ENCODE measurements around the gene LHX4.

The LHX4 gene

DNA sequence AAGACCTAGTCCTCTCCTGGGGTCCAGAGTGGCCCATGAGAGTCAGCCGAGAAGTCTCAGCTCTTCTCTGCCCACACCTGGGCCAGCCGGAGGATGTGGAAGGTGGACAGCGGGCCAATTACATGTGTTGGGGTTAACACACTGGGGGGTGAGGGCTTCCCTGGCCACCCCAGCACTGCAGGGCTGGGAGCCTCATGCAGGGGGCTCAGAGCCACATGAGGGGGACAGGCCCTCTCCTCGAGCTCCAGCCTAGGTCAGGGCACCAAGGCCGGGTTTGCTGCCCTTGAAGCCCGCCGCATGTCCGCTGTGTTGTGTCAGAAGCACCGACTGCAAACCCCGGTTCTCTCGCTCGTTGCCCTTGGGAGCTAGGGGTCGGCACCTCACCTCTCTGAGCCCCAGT lies 30.5 kb downstream of the LHX4 start:
- no peak for DNase-seq

DNA sequence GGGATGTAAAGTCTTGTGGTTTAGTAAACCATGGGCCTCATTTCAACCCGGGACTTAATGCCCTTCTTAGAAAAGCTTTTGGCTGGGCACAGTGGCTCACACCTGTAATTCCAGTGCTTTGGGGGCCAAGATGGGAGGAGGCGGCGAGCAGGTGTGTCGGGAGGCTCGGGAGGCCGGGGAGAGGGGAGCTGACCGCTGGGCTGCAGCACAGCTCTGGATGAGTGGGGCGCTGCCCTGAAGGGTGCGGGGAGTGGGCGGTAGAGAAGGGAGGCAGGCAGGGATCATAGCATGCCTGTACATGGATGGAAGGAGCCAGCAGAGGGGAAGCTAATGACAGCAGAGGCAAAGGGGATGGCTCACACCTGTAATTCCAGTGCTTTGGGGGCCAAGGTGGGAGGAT lies 31.0 kb downstream of the LHX4 start:
- DNase-seq = no peak

- no peak for DNase-seq
Measured at GRCh38 chr1:180261524-180262155, 31.6 kb downstream of the LHX4 start.

DNA sequence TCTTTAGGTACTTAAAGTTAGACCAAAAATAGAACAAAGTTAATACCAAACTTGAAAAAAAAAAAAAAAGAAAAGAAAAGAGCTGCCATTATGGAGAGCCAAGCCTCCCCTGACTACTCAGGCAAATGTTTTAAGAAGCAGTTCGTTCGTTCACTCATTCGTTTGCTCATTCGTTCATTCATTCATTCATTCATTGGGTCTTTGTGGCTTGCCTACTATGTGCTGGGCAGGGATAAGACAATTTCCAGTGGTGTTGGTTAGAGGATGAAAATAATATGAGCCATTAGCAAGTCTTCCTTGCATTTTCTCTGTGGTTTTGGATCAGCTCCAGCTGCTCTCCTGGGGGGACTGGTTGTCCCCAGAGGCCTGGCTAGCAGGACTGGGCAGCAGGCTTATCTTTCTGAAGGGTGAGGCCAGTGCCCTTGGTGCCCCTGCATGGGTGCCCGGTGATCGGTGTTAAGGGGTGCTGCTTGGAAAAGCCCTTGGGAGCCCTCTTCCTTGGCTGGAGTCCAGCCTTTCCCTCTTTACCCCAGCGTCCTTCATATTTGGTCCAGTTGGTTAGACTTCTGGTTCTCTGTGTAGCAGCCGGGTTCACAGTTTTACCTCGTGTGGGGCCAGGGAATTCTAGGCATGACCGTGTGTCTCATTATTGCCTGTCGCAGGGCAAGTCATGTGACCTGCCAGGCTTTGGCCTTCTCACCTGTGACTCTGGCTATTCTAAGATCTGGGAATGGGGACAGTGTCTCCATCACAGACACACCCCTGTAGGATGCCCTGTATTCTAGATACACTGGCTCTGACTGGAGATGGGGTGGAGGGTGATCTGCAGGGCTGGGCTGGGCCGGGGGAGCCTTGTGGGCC lies 32.8 kb downstream of the LHX4 start:
- no peak for DNase-seq

GRCh38 chr1:180264595-180264994 lies 34.5 kb downstream of the LHX4 start:
- no peak for DNase-seq

DNA sequence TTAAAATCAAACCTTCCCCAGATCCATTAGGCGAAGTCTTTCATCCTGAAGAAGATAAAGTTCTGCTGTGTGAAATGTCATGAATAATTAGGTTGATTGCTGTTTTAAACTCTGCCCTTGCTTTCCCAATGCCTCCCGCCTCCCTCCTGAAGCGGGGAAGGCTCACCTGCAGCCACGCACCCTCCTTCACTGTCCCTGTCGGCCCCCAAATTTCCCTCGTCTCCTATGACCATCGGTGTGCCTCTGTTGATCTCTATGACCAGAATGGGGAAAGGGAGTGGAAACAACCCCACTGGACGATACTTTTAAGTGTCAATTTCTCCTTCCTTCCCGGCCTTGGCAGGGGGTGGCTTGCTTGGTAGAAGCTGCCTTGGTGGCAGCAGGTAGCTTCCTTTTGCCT lies 35.1 kb downstream of the LHX4 start:
- DNase-seq = no peak

- no peak for DNase-seq
Measured at GRCh38 chr1:180265871-180266270, 35.8 kb downstream of the LHX4 start.

DNA sequence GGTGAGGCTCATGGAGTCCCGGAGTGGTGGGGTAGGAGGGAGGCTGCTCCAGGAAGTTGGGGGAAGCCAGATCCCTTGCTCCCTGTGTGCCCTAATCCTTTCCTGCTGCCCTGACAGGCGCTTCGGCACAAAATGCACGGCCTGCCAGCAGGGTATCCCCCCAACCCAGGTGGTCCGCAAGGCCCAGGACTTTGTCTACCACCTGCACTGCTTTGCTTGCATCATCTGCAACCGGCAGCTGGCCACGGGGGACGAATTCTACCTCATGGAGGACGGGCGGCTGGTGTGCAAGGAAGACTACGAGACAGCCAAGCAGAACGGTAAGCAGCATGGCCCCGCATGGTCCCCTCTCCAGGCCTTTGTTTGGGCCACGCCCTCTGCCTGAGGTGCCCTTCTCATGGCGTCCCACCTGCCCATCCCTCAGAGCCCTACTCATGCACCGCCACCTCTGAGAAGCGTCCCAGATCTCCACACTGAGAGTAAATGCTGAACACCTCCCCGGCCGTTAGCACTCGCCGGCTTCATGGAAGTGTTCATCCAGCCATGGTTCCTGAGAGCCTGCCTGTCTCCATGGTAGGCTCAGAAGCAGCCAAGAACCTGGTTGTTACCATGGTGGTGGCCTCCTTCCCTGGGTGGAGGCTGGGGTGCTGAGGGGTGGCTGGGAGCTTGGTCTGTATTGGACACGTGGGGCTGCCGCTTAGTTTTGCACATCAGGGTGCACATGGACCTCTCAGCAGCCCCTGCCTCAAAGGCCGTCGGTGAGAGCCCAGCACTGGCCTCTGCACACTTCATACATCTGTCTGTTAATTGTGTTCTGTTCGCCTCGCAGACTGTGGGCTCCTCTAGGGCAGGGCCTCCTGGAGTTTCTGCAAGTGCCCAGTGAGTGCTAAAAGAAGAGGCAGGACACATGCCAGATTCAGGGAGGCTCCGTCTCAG lies 36.5 kb downstream of the LHX4 start:
- no peak for DNase-seq

DNA sequence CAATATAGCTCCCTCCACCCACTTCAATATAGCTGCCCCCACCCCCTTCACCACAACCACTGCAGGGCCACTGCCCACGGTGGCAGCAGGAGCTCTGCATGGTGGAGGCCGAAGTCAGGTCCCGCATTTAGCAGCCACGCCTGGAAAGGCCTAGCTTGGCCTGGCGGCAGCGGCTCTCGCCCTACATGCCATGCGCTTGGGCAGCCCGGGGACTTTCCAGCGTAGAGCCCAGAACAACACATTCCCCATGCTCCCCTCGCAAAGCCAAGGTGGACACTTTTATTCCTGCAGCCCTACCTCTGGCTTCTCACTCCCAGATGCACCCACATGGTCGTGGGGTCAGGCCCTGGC lies 37.1 kb downstream of the LHX4 start:
- DNase-seq = no peak

DNA sequence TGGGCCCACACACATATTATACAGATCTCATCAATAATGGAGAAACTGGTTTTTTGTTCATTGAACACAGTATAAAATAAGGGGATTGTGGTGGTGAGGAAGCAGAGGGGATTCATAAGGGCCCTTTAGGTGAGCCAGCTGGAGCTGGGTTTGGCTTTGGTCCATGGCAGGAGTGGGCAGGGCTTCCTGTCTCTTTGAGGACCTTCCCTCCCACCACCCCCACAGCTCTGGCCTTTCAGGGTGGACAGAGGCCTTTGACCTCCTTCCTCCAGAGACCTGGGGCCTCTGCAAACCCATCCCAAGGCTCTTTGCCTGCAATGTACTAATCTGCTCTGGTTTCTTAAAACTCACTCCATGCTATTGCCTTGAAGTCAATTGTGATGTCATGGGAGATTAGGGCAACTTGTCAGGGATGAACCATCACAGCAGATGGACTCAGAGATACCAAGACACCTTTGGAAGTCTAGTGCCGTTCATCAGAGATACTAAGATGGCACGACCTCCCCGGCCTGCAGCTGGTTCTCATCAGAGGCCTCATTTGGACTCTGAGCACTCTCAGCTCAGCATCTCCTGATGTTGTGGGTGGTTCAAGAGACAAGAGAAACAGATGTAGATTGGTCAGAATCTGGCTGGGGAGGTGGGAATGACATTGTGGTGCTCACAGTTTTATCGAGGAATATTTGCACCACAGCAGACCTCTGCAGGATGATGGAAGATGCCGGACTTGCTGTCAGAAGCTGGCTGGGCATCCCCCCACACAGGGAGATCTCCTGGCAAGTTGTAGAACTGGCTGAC lies 37.9 kb downstream of the LHX4 start:
- DNase-seq = no peak

DNA sequence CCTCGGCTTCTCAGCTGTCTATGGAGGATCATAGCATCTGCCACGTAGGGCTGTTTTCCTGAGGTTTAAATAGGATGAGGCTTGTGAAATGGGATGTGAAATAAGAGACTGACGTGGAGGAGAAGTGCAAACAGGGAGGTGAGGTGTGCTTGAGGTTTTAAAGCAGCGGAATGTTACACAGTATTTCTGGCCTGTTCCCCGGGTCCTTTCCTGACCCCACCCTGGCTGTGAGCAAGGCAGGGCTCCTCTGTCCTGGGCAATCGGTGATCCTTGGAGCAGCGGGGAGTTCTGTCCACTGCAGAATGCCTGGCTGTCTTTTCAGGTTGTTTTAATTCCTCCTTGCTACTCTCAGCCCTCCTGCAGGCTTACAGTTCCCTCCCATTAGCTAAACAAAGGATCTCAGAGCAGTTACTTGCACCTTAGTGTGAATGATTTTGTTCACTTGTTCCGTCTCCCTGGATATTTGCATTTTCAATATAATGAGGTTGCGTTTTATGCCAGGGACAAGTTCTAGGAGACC lies 38.6 kb downstream of the LHX4 start:
- DNase-seq = no peak

DNA sequence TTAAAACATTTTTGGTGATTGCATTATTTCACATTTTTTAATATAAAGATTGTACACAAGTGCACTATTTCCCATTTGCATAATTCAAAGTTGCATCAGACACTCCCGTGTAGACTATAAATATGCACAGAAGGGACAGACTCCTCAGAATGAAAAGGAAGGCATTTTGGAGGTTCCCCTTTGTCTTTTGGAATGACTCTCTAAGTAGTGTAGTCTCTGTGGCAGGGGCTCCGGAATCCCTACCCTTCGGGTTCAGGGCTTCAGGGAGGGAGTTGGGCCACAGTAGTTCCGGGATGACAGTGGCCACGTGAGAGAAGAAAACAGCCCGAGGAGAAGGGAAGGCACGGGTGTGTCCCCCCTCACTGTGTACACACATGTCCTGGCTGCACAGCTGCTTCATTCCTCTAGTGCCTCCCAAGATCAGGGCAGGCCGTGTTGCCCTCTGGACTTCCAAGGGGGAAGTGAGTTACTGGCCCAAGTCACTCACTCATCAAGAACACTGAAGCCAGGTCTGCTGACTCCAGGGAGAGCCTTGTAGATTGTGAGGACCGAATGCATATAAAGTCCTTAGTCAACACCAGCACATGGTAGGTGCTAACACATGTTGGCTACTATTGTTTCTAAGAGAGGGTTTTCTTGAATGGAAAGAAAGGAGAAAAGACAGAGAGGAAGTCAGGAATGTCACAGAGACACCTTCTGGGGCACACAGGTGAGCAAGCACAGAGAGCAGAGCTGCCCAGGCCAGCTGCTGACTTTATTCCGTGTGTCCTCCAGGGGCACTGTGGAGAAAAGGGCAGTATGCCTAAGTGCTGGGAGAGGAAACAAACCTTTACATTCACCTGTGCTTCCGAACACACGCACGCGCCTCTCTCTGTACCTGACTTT lies 39.8 kb downstream of the LHX4 start:
- no peak for DNase-seq

- no peak for DNase-seq
Measured at GRCh38 chr1:180270530-180271271, 40.6 kb downstream of the LHX4 start.

- DNase-seq = no peak
Measured at GRCh38 chr1:180271272-180272255, 41.5 kb downstream of the LHX4 start.

DNA sequence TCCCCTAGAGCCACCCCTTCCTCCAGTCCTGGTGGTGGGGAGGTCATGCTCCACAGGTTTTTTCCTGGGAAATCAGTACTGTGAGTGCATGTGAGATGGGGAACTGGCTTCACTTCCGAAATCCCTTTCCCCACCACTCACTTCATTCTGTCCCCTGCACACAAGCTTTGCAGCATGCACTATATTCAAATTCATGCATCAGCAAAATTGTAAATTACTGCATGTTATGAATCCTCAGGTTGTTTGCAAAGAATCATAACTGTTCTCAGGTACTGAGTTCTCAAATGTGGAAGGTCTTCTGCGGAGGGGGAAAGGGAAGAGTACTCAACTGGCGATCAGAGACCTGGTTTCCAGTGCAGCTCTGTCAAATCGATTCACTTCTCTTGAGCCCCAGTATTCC lies 42.3 kb downstream of the LHX4 start:
- no peak for DNase-seq

DNA sequence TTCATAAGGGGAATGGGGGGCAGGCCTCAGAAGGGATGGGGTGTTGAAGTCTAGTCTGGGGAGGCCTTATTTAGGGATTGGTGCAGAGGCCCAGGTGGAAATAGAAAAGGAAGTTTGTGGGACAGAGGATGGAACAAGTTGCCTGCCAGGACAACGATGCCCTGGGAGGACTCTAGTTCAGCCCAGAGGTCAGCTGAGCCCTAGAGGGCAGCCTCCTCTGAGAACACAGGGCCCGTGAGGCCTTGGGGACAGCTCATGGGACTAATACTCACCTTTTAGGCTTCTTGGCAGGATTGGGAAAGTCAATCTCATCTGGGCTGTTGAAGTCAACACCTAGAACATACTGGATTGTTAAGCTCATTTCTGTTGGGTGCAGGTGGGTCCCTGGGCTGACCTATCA lies 43.0 kb downstream of the LHX4 start:
- DNase-seq = no peak

- DNase-seq = no peak
Measured at GRCh38 chr1:180274221-180274620, 44.2 kb downstream of the LHX4 start.

DNA sequence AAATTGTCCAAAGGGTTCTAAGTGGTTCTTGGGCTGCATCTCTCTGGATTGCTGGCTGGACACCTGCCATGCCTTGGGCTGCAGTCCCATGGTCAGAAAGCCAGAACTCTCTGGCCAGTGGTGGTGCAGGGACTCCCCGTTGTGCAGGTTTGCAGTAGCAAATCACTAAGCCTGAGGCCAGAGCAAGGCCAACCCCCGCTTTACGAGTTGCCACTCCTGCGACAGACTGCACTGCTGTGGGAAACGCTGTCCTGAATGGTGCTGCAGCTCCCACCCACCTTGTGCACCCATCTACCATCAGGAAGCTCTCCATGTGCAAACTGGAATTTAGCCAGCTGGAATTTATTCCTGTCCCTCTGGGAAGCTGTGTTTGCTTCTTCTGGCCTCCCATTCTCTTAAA lies 45.7 kb downstream of the LHX4 start:
- no peak for DNase-seq

GRCh38 chr1:180277476-180278193 lies 47.6 kb downstream of the LHX4 start:
- DNase-seq = no peak

Data from NCI-H446 treated with DMSO at 0.1 percent for 48 hours (cell line).